Small intestine (tissue), 7 donors: ENCODE measurements around the gene TMEM244. TPM values are rescaled to one million over a fixed set of nuclear protein-coding genes. Genes with fewer than 3 reads are reported as not detected.

Experiments
- DNase-seq, 2 donors: peaks; one replicate each; pipeline versions ENCODE4 v3.0.0 to v3.0.0-alpha.2; 2013
- FAIRE-seq: peaks from 2 replicates; lab custom pipeline; 2012; peaks lifted over from hg19 to GRCh38; lab: Jason Lieb, UNC
- H3K27ac ChIP-seq, 3 donors: one replicate each; pipeline ENCODE4 v1.5.1; 2013; ENCODE audit warnings: low read length in 2 of 3, mild to moderate bottlenecking in 2 of 3, control low read depth in 1 of 3, inconsistent platforms in 1 of 3, low read depth in 1 of 3, moderate library complexity in 1 of 3
- H3K27me3 ChIP-seq, 3 donors: one replicate each; pipeline ENCODE4 v1.6.1; 2013; ENCODE audit warnings: low read length in 3 of 3, inconsistent platforms in 1 of 3; ENCODE audit not compliant: control insufficient read depth in 3 of 3, insufficient read depth in 3 of 3
- H3K36me3 ChIP-seq, 3 donors: one replicate each; pipeline ENCODE4 v1.6.1; 2013; ENCODE audit warnings: low read length in 3 of 3, inconsistent platforms in 1 of 3, low read depth in 1 of 3, mild to moderate bottlenecking in 1 of 3, moderate library complexity in 1 of 3; ENCODE audit not compliant: control insufficient read depth in 3 of 3, insufficient read depth in 2 of 3
- H3K4me1 ChIP-seq, 3 donors: one replicate each; pipeline ENCODE4 v1.6.1; 2013; ENCODE audit warnings: low read length in 2 of 3, inconsistent platforms in 1 of 3, low read depth in 1 of 3, mild to moderate bottlenecking in 1 of 3, moderate library complexity in 1 of 3; ENCODE audit not compliant: control insufficient read depth in 3 of 3, insufficient read depth in 2 of 3
- H3K4me3 ChIP-seq, 3 donors: one replicate each; pipeline ENCODE4 v1.5.1; 2013; ENCODE audit warnings: low read length in 3 of 3, control low read depth in 1 of 3, inconsistent platforms in 1 of 3, low read depth in 1 of 3, mild to moderate bottlenecking in 1 of 3, moderate library complexity in 1 of 3
- H3K9me3 ChIP-seq, 2 donors: one replicate each; pipeline ENCODE4 v1.6.1; 2013; ENCODE audit warnings: low read depth in 1 of 2, low read length in 1 of 2; ENCODE audit not compliant: control insufficient read depth in 2 of 2, insufficient read depth in 1 of 2
- WGBS, 3 donors: extraction: QIAGEN DNeasy Blood & Tissue Kit; methylation state at CpG; one replicate each; pipeline ENCODE4 v1.1.7; 2013; 5-methylcytosine and 5-hydroxymethylcytosine counted together
- polyA plus RNA-seq, 4 donors: library from polyadenylated mRNA; stranded (reverse) in 3 of 4; unstranded in 1 of 4; fragments of 200-250 nt in 3 of 4; fragments of 120-200 nt in 1 of 4; gene quantifications; one replicate each; pipeline versions ENCODE4 v1.2.1 to v1.2.3, GENCODE V29; 2013
- donor health status: healthy with polysubstance abuse.
- donor health status: control.
- donor health status: control.
- donor health status: Bipolar disorder and iron deficiency.
- donor health status: healthy.

Gene TMEM244
- polyA plus RNA-seq, 4 donors, result not detected

GRCh38 chr6:129875610-129876520 is 14.8 kb upstream of the TMEM244 start:
- 51 to 56% (median 56%) methylated on average over 6 of the region's 6 CpGs for WGBS, 3 donors
- FAIRE-seq, result no peak

GRCh38 chr6:129874837-129875236 is 13.7 kb upstream of the TMEM244 start:
- Histone ChIP-seq H3K4me1 (no peaks in the 10 kb centered on the region), H3K9me3 (no peaks in the 10 kb centered on the region), H3K36me3 (no peaks in the 10 kb centered on the region), H3K27me3 (peaks cover 0 to 2% (median 0%) of the 10 kb centered on the region in 3 donors), H3K4me3 (no peak overlapping the region), H3K27ac (no peak overlapping the region)
- DNase-seq (no peak), FAIRE-seq (no peak)

More at GRCh38 chr6:129875610-129876520, 14.8 kb upstream of the TMEM244 start:
- Histone ChIP-seq H3K27me3 (peaks cover 0 to 2% (median 0%) of the 10 kb centered on the region in 3 donors), H3K4me1 (no peaks in the 10 kb centered on the region), H3K27ac (no peak overlapping the region), H3K9me3 (no peaks in the 10 kb centered on the region), H3K4me3 (no peak overlapping the region), H3K36me3 (no peaks in the 10 kb centered on the region)
- no peak for DNase-seq

- Histone ChIP-seq H3K4me1 (no peaks in the 10 kb centered on the region), H3K9me3 (no peaks in the 10 kb centered on the region), H3K27ac (no peak overlapping the region), H3K4me3 (no peak overlapping the region), H3K36me3 (no peaks in the 10 kb centered on the region), H3K27me3 (peaks cover 0 to 2% (median 0%) of the 10 kb centered on the region in 3 donors)
- no peak for DNase-seq
- WGBS, 3 donors, result 42 to 51% (median 51%) methylated on average over 2 of the region's 2 CpGs
- FAIRE-seq, result no peak
Measured at GRCh38 chr6:129872586-129872985, 11.5 kb upstream of the TMEM244 start.

- Histone ChIP-seq H3K36me3 (no peaks in the 10 kb centered on the region), H3K9me3 (no peaks in the 10 kb centered on the region), H3K4me1 (no peaks in the 10 kb centered on the region), H3K4me3 (no peak overlapping the region), H3K27ac (no peak overlapping the region), H3K27me3 (peaks cover 0 to 2% (median 0%) of the 10 kb centered on the region in 3 donors)
- 54 to 67% (median 59%) methylated on average over 3 of the region's 3 CpGs for WGBS, 3 donors
- DNase-seq (no peak), FAIRE-seq (no peak)
Measured at GRCh38 chr6:129871221-129871620, 10.1 kb upstream of the TMEM244 start.

GRCh38 chr6:129867403-129867802 is 6.3 kb upstream of the TMEM244 start:
- no peaks in the 10 kb centered on the region for H3K27me3 ChIP-seq
- no peak for FAIRE-seq

GRCh38 chr6:129866688-129867087 is 5.6 kb upstream of the TMEM244 start:
- H3K4me3 ChIP-seq, result no peak overlapping the region
- 80 to 88% (median 83%) methylated on average over 2 of the region's 2 CpGs for WGBS, 3 donors
- DNase-seq (no peak), FAIRE-seq (no peak)
- H3K9me3 ChIP-seq, result no peaks in the 10 kb centered on the region
- H3K4me1 ChIP-seq, result no peaks in the 10 kb centered on the region
- no peaks in the 10 kb centered on the region for H3K36me3 ChIP-seq
- H3K27me3 ChIP-seq, result no peaks in the 10 kb centered on the region
- no peak overlapping the region for H3K27ac ChIP-seq

More at GRCh38 chr6:129867403-129867802, 6.3 kb upstream of the TMEM244 start:
- H3K9me3 ChIP-seq, result no peaks in the 10 kb centered on the region
- H3K4me3 ChIP-seq, result no peak overlapping the region
- H3K27ac ChIP-seq, result no peak overlapping the region
- no peak for DNase-seq
- H3K4me1 ChIP-seq, result no peaks in the 10 kb centered on the region
- no peaks in the 10 kb centered on the region for H3K36me3 ChIP-seq

GRCh38 chr6:129866256-129866655 is 5.1 kb upstream of the TMEM244 start:
- no peak overlapping the region for H3K4me3 ChIP-seq
- no peaks in the 10 kb centered on the region for H3K9me3 ChIP-seq
- no peak overlapping the region for H3K27ac ChIP-seq
- H3K4me1 ChIP-seq, result no peaks in the 10 kb centered on the region
- DNase-seq, result no peak
- H3K27me3 ChIP-seq, result no peaks in the 10 kb centered on the region
- FAIRE-seq, result no peak
- no peaks in the 10 kb centered on the region for H3K36me3 ChIP-seq
- 61 to 64% (median 63%) methylated on average over 1 of the region's 1 CpG for WGBS, 3 donors

GRCh38 chr6:129865013-129865412 is 3.9 kb upstream of the TMEM244 start:
- WGBS, 3 donors, result 80 to 92% (median 86%) methylated on average over 4 of the region's 4 CpGs
- no peak for DNase-seq
- Histone ChIP-seq H3K4me1 (no peaks in the 10 kb centered on the region), H3K4me3 (no peak overlapping the region), H3K27me3 (no peaks in the 10 kb centered on the region), H3K9me3 (no peaks in the 10 kb centered on the region), H3K36me3 (no peaks in the 10 kb centered on the region), H3K27ac (no peak overlapping the region)
- FAIRE-seq, result no peak
